NCI-H2107 treated with DMSO at 0.1 percent for 48 hours (cell line): ENCODE data around the gene MAD1L1.

Experiments used
- DNase-seq: peaks from one replicate; lab custom pipeline; 2025; ENCODE audit not compliant: unreplicated experiment; lab: John Stamatoyannopoulos, UW

The MAD1L1 gene

DNA sequence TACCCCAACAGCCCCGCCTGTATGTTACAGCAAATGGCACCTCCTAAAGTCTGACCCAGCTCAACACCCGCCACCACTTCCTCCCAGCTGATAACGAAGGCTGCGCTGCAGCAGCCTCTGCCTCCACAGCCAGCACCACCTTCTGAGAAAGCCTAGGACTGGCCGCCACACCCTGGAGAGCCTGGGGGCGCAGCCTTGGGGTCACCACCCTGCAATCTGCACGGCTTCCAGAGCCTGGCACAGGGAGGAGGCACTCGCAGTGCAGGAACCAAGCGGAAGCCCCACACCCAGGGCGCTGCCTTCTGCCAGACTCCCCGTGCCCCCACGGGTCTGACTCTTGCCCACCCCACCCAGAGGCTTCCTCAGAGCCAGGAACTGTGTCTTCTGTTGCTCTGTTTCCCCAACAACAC is 112.5 kb downstream of the MAD1L1 start:
- DNase-seq = no peak

DNA sequence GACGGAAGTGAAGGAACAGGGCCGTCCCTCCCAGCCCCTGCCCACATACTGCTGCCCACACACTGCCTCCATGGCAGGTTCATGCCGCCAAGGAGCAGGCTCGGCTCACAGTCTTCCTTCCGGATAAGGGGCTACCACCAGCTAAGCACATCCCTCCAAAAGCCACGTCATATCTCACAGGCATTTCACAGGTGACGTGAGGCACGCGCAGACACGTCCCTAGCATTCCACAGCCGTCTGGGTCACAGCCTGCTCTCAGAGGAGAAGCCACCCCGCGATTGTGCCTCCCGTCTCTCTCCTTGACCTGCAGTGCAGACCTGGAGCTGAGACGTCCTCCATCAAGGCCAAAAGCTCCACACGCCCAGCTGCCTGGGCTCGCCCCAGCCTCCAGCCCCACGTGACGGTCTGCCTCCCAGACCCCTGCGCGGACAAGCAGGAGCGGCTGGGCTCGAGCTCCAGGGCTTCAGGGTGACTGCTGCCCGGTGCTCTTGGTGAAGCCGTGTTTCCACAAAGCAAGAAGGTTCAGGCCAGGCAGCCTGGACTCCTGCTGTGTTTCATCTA is 114.0 kb downstream of the MAD1L1 start:
- no peak for DNase-seq

DNA sequence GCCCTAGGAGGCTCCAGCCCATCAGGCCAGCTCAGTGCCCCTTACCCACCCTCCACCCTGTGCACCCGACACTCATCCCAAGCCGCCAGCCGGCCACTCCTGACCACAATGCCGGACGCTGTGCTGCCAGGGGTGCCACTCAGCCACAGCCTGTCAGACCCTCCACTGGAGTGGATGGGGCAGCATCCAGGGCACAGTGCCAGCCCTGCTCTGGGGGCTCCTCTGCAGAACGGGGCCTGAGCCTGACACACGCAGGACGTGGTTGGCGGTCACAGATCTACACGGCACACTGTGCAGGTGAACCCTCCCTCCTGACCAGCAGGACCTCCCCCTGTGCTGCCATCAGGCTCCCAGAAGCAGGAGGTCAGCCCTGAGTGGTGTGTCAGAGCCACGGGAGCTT is 114.7 kb downstream of the MAD1L1 start:
- no peak for DNase-seq

DNA sequence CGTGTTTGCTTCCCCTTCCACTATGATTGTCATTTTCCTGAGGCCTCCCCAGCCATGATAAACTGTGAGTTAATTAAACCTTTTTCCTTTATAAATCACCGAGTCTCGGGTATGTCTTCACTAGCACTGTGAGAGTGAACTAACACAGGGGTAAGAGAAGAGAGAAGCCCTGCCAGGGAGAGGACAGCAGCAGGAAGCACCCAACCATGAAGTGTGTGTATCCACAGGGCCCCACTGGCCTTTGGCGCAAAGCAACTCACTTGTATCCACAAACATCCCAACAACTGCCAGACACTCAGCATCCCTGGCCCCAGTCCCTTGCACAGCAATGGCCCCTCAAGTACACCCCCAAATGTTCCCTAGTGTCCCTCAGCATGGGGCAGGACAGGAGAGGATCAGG is 115.1 kb downstream of the MAD1L1 start:
- DNase-seq = no peak

DNA sequence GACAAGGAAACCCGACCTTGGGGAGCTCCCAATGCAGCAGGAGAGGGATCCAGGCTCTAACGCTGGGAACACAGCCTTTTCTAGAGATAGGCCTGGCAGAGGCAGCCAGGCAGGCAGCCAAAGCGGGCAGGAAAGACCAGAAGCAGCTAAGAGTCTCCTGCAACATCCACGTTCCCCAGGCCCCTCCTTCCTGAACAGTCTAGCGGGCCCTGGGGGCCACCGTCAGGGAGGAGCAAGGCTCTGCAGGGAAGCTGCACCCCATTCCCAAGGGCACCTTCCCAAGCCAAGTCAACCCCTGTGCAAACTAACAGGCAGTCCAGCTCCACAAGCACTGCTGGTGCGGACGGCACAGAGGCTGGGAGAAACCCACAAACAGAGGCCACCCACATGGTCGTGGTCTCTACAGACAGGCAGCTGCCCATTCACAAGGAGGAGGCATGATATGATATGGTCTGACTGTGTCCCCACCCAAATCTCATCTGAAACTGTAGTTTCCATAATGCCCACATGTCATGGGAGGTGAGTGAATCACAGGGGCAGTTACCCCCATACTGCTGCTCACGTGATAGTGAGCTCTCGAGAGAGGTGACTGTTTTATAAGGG is 115.7 kb downstream of the MAD1L1 start:
- DNase-seq = no peak

DNA sequence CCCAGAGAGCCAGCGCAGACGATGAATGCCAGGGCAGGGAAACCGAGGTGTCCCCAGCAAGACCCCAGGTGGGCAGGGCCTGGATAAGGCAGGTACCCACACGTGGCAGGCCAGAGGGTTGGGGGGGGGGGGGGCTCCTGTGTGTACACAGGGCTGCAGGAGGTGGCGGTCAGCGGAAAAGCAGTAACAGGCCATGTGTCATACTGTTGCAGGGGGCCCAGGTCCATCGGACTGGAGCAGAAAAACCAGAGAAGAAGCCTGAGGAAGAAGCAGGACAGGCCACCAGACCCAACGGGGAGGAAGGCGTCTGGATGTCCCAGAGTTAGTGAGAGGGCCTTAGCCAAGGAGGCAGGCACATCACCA is 116.3 kb downstream of the MAD1L1 start:
- no peak for DNase-seq

DNA sequence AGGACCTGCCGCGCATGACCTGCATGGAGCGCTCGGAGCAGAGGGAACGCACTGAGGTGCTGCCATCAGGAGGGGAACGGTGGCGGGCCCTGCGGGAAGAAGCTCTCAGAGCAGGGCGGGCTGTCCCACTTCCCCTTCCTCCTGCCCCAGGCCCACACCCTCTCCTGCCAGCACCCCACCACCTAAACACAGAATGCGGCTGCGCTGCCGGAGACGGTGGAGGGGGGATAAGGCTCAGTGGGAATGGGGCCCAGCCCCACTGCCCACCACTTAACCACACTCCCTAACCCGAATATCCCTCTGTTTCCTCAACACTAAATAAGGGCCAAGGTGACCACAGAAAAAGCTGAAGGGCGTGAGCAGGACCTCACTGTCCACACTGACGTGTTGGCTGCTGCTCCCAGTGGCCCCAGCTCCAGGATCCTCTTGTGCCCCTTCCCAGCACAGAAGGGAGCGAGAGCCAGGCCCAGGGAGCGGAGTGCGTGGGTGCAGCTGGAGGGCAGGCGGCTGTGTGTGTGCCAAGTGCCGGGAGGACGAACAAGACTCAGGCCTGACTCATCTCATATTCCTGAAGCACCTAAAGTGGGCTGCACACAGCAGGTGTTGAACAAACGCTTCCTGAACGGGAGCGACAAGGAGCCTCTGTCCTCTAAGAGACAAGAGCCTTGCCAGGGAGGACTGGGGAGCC is 116.8 kb downstream of the MAD1L1 start:
- DNase-seq = no peak

DNA sequence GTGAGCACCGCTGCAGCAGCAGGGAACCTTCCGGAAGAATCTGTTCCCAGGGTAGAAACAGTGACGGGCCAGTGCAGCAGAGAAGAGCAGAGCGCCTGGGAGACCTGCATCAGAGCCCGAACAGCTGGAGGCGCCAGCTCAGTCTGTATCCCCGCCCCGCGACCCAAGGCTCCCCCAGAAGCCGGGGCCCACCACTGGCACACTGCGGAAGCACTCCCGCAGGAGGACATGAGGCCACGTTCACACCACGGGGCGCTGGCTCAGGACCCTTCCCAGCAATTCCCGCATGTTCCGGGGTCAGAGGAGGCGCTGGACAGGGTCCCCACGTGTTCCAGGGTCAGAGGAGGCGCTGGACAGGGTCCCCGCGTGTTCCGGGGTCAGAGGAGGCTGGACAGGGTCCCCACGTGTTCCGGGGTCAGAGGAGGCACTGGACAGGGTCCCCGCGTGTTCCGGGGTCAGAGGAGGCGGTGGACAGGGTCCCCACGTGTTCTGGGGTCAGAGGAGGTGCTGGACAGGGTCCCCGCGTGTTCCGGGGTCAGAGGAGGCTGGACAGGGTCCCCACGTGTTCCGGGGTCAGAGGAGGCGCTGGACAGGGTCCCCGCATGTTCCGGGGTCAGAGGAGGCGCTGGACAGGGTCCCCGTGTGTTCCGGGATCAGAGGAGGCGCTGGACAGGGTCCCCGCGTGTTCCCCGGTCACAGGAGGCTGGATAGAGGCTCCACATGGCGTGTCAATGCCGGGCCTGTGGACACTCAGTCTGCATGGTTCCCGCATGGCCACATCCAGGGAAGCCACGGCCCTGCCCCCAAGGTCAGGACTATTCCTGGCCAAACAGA is 117.6 kb downstream of the MAD1L1 start:
- no peak for DNase-seq

DNA sequence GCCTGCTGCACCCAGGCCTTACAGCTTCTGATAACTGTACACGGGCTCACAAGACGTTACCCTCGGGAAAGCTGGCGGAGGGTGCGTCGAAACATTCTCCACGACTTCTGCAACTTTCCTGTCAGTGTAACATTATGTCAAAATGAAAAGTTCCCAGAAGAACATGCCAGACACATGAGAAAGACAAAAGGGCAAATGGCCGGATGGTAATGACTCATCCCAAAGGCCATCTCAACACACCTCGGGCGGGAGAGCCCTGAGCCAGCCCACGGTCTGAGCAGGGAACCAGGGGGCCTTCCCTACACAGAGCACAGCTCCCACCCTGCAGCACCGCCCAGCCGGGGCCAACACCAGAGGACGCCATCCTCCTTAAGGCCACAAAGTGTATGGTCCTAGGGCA is 118.7 kb downstream of the MAD1L1 start:
- no peak for DNase-seq

DNA sequence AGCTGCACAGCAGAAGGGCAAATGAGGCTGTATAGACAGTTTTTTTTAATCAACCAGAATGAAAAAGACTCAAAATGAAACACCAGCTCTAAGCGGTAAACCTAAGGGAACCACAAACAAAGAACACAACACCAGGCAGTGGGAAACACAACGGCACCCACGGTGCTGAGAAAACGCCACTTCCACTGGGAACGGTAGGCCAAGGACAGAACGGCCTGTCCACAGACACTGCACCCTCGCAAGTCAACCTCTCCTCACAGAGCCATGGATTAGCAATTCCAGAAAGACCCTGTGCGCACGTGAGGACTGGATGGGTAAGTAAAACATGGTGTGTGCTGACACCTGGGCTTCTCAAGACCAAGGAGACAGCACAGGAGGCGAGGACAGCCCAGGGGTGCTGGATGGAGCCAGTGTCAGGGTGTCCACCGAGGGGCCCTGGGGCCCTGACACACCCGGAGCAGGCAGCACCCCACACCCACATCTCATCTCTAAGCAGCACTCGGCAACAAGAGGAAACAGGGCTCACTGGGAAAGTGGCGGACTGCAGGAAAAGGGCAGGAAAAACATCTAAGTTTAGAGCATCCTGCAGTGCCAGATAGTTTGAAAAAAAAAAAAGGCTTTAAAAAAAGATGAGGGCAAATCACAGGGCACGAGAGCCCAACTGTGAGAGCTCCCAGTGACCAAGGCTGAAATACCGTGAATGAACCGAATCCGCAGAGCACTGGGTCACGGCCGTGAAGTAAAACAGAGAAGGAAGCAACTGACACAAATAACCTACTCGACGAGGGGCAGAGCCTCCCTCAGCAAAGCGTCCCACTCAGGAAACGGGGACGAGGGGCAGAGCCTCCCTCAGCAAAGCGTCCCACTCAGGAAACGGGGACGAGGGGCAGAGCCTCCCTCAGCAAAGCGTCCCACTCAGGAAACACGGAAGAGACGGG is 120.2 kb downstream of the MAD1L1 start:
- no peak for DNase-seq

DNA sequence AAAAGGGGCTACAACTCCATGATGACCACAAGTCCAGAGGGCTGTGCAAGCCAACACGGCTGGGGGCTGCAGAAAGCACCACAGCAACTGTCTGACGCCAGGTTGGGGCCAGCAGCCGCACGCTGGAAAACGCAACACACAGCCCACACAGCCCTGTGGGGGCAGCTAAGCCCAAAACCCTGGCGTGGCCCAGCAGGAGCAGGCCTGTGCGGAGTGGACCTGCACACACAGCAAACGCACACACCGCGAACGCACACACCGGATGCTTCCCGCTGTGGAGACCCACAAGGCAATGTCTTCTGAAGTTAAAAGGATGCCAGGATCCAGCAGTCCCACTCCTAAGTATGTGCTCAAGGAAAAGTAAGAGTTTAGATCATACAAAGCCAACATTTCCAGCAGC is 121.2 kb downstream of the MAD1L1 start:
- DNase-seq = no peak

DNA sequence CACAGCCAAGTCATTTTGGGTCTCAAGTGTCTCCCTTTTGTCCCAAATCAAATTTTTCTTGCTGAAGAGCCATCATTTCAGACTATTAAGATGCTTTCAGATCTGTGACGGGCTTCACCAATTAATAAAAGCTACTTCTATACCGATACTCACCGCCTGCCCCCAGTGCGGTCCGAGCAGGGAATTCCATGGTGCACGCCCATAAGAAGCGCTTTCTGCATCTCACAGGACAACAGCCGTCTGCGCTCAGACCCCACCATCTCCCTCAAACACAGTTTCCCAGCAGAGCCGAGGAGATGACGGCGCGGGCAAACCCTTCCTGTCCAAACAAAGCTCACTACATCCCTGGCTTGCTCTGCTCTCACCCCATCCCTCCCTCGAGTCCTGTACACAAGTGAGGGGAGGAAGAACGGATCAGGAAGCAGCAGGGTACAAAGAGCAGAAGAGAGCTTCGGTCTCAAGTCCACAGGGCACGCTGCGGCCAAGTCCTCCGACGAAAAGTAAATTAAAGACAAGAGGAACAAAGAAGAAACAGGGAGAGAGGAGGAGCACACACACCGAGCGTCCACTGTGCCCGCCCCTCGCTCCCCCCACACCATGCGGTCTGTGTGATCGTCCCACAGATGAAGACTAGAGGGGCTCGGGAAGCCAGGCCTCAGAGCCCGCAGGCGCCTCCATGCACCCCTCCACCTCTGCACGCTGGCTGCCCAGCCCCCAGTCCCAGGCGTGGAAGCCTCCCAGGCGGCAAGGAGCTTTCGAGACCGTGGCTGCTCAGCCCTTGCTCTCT is 121.9 kb downstream of the MAD1L1 start:
- DNase-seq = no peak

DNA sequence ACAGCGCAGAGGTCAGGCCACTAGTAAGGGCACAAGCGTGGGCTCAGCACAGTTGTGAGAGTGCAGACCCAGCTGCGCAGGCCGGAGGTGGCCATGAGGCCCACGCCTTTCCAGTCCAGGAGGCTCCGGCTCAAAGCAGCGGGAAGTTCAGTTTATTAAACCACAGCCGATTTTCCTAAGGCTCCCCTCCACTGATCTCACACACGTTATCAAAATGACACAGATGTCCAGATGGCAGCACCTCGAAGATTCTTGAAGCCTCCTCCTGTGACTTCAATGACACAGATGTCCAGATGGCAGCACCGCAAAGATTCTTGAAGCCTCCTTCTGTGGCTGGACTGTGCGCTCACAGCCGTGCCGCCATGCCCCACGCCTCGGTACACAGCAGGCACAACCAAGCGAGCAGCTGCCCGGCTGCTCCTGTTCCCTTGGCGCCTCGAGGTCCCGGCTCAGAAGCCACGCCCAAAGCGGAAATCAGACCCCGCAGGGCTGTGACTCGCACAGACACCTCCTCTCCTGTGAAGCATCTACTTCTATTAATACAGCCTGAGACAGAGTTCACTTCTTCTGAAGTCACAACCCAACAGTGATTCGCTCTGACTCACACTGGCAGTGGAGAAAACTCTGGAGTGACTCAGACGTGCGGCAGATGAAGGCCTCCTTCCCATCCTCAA is 122.7 kb downstream of the MAD1L1 start:
- peak; percentile 22 for DNase-seq

DNA sequence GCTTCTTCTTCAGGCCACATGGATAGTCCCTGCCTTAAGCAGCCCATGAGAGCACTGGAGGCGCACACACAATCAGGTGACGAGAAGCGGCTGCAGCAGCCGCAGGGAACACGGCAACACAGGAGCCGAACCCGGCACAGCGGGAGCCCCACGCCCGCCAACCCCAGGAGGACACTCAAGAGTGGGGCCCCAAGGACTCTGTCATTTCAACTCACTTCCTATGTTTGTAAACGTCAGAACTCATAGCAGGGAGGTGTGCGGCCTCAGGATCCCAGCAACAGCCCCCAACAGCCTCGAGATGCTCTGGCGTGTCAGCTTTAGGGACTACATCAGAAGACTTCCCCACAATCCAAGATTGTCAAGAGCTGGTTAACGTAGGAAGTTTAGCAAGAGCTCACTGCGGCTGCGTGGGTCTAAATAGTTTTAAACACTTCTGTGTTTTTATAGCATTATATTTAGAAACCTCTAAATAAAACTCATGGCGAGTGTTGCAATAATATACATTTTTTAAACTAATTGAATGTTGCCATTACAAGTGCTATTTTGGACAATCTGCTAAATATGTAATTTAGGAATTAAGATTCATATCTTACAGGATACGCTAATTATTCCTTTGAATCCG is 123.4 kb downstream of the MAD1L1 start:
- DNase-seq = no peak

DNA sequence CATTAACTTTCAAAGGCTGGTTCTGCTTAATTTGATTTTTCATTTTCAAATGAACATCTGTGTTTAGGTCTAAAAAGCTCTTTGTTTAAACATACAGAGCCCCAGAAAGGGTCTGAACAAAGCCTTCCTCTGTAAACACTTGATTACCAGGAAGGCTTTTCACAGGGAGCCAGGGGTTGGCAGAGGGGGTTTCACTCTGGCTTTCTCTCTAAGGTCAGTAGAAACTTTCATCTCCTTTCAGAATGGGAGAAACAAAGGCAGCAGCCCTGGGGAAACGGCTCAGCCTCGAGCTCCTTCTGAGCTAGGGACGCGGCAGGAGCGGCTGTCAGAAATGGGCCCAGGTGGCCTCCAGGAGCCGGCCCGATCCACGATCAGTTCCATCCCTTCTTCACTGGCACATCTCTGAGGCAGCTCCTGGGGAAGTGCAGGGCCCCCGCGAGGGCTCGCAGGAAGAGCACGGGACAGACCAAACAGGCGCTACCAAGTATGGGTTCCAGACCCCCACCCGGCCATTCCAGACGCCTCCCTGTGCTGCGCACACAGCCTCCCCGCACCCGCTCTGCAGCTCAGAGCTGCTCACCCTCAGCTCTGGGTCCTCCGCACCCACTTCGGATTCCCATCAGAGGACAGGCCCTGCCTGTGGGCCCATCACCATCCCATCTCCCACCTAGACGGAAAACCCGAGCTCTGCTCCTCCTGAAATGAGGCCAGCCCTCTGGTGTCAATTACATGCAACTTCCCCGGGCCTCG is 124.1 kb downstream of the MAD1L1 start:
- no peak for DNase-seq

DNA sequence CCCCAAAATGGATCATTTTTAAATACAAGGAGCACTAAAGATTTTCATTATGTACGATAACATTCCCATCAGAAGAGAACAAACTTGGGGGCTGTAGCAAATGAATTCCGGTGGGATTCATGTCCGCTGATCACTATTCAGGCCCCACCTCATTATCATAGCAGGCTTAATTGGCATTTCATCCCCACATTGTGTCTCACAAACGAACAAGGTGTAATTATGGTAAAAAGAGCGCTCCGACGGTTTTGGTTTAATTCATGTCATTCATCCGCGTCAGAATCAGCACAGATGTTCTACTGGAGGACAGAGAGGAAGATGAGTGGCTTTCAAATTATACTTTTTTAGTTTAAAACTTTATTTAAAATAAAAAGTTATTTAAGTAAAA is 124.7 kb downstream of the MAD1L1 start:
- DNase-seq = no peak

DNA sequence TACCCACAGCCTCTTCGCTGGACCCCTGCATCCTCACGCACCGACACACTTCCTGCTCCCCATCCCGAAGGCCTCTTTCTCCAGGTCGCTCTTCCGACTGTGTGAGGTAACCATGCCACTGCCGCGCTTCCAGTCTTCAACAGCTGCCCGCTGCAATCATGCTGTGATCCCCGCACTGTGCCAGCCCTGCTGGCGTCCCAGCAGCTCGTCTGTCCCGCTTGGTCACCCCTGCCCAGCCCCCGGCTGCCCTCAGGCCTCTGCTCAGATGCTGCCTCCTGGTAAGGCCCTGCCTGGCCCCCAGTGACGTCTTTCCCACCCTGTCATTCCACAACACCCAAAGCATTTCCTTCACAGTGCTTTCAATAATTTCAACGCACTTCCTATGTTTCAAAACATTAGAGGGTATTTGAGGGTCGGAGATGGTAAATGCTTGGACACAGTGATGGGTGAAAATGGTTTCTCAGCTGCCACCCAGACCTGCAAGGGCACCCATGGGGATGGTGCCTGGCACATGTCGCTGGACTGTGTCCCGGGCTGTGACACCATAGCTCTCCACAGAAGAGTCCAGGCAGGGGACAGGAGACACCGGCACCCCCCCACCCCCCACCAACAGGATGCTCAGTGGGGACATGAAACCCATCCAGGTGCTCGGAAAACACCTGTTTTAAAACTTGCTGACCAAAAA is 125.2 kb downstream of the MAD1L1 start:
- DNase-seq = no peak

DNA sequence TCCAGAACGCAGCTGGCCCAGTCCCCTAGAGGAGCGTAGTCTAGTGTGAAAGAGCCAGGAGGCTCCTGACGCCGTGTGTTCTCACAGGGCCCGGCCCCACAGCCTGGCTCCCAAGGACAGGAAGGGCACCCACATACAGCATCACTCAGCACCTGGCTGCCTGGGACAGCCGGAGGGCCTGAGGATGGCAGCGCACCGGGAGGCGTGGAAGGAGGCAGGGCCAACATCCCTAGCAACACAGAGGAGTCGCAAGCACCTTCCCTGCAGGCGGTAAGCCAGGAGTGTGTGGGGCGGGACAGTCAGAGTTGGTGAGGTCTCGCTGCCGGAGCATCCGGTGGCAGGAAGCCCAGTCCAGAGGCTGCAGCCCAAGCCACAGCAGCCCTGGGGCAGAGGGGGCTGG is 125.8 kb downstream of the MAD1L1 start:
- peak; percentile 44 for DNase-seq
